OCI-LY3 (cell line): ENCODE results near the gene PRXL2A.

ENCODE experiments used
- CTCF ChIP-seq: fragments of 200-600, 300-600 bp; sonication (generic); IDR thresholded peaks from 2 replicates; pipeline ENCODE4 v1.5.1; 2014; ENCODE audit warnings: antibody characterized with exemption, low read length, low read depth
- EZH2phosphoT487 ChIP-seq: fragments of 200-600 bp; shearing (Covaris generic); IDR thresholded peaks from 2 replicates; pipeline ENCODE4 v1.6.1; 2018; ENCODE audit warnings: antibody characterized with exemption, mixed run types, low read depth

- peak; percentile 69 for TF ChIP-seq CTCF
- no peak for TF ChIP-seq EZH2phosphoT487
Observed at GRCh38 chr10:80444646-80445319, 36.4 kb downstream of the PRXL2A start.
